22Rv1 (cell line): Measurements from ENCODE around the gene ARL14.

Experiments used
- CTCF ChIP-seq: fragments of 450-650 bp; IDR thresholded peaks from 2 replicates; pipeline ENCODE4 v1.5.1; 2017; ENCODE audit warnings: mild to moderate bottlenecking
- ZFX ChIP-seq: fragments of 450-650 bp; IDR thresholded peaks from 2 replicates; pipeline ENCODE4 v1.6.1; 2017; ENCODE audit warnings: antibody characterized with exemption, borderline replicate concordance

GRCh38 chr3:160644491-160644890 lies 32.5 kb upstream of the ARL14 start:
- TF ChIP-seq CTCF (no peak), ZFX (no peak)
